GM19324 (cell line): Measurements from ENCODE around the gene ASXL2.

Experiments
- ATAC-seq: cut with Tn5 transposase; IDR thresholded peaks from one replicate; pipeline ENCODE4 v1.9.1; 2021; ENCODE audit warnings: mild to moderate bottlenecking, moderate library complexity; ENCODE audit not compliant: unreplicated experiment, low FRiP score

ASXL2 gene

GRCh38 chr2:25808006-25808383 is 70.3 kb downstream of the ASXL2 start:
- no peak for ATAC-seq

GRCh38 chr2:25806941-25807340 is 71.3 kb downstream of the ASXL2 start:
- ATAC-seq, result no peak

- ATAC-seq, result no peak
These were observed 72.3 kb downstream of the ASXL2 start for GRCh38 chr2:25805987-25806386.

GRCh38 chr2:25804338-25804737 is 73.9 kb downstream of the ASXL2 start:
- no peak for ATAC-seq

GRCh38 chr2:25799301-25799700 is 79.0 kb downstream of the ASXL2 start:
- ATAC-seq, result no peak

GRCh38 chr2:25797620-25798488 is 80.4 kb downstream of the ASXL2 start:
- no peak for ATAC-seq

GRCh38 chr2:25794544-25795276 is 83.6 kb downstream of the ASXL2 start:
- no peak for ATAC-seq

- no peak for ATAC-seq
These were observed 88.1 kb downstream of the ASXL2 start for GRCh38 chr2:25790074-25790790.

- ATAC-seq, result no peak
These were observed 89.8 kb downstream of the ASXL2 start for GRCh38 chr2:25788457-25788856.

GRCh38 chr2:25787020-25787419 is 91.3 kb downstream of the ASXL2 start:
- ATAC-seq, result no peak

- no peak for ATAC-seq
These were observed 93.9 kb downstream of the ASXL2 start for GRCh38 chr2:25784404-25784803.

GRCh38 chr2:25777077-25777476 is 101.2 kb downstream of the ASXL2 start:
- no peak for ATAC-seq

- ATAC-seq, result no peak
These were observed 106.2 kb downstream of the ASXL2 start for GRCh38 chr2:25772078-25772477.

GRCh38 chr2:25763575-25763974 is 114.7 kb downstream of the ASXL2 start:
- ATAC-seq, result no peak

- no peak for ATAC-seq
These were observed 118.0 kb downstream of the ASXL2 start for GRCh38 chr2:25760297-25760696.

GRCh38 chr2:25758348-25758747 is 119.9 kb downstream of the ASXL2 start:
- ATAC-seq, result no peak

- ATAC-seq, result no peak
These were observed 120.4 kb downstream of the ASXL2 start for GRCh38 chr2:25757906-25758305.

GRCh38 chr2:25756536-25756935 is 121.8 kb downstream of the ASXL2 start:
- ATAC-seq, result no peak

GRCh38 chr2:25749676-25750075 is 128.6 kb downstream of the ASXL2 start:
- no peak for ATAC-seq

- ATAC-seq, result no peak
These were observed 134.2 kb downstream of the ASXL2 start for GRCh38 chr2:25744055-25744454.

- no peak for ATAC-seq
These were observed 135.0 kb downstream of the ASXL2 start for GRCh38 chr2:25743132-25743830.
